SK-N-SH (cell line): ENCODE measurements around the gene PCGF2. TPM values are rescaled to one million over a fixed set of nuclear protein-coding genes. Genes with fewer than 3 reads are reported as not detected.

Source experiments
- CTCF ChIA-PET: fragments of 300-600, 350-600 bp; formaldehyde crosslinking; extraction: SDS; loops from one replicate; lab custom pipeline; 2021; lab: Yijun Ruan, JAX
- POLR2A ChIA-PET: fragments of 350-600 bp; sonication (Branson Sonifier 250); formaldehyde crosslinking; extraction: SDS; loops from one replicate; lab custom pipeline; 2020; ENCODE audit warnings: antibody characterized with exemption, inconsistent platforms; lab: Yijun Ruan, JAX
- DNase-seq: peaks from one replicate; pipeline ENCODE4 v3.0.0; 2012
- H2AFZ ChIP-seq: fragments of 200-600 bp; sonication (generic); 2 replicates; pipeline ENCODE4 v1.8.1; 2016; ENCODE audit warnings: antibody characterized with exemption, mild to moderate bottlenecking, low read depth
- H3F3A ChIP-seq: fragments of 200-600 bp; sonication (generic); replicated peaks from 2 replicates; pipeline ENCODE3; 2016; ENCODE audit warnings: antibody characterized with exemption, mild to moderate bottlenecking; ENCODE audit not compliant: insufficient read depth
- H3K27ac ChIP-seq, 2 experiments: fragments of 200-500 bp in 1 of 2; fragments of 200-600 bp in 1 of 2; sonication (Bioruptor generic) in 1 of 2; sonication (generic), shearing (Covaris generic) in 1 of 2; 2 replicates each; pipeline versions ENCODE4 v1.5.1 to v1.6.1; 2014 to 2016; ENCODE audit warnings: low read depth in 2 of 2, inconsistent platforms in 1 of 2, low read length in 1 of 2, mild to moderate bottlenecking in 1 of 2, mixed read lengths in 1 of 2
- H3K27me3 ChIP-seq: fragments of 200-600 bp; sonication (generic), shearing (Covaris generic); 2 replicates; pipeline ENCODE4 v1.6.1; 2016; ENCODE audit warnings: mixed run types; ENCODE audit not compliant: insufficient read depth
- H3K36me3 ChIP-seq, 2 experiments: fragments of 200-500 bp in 1 of 2; fragments of 200-600 bp in 1 of 2; sonication (Bioruptor generic) in 1 of 2; sonication (generic) in 1 of 2; replicated peaks in 1 of 2; 2 replicates each; pipeline versions ENCODE3 to v1.5.1; 2014 to 2016; ENCODE audit warnings: low read length in 1 of 2, mild to moderate bottlenecking in 1 of 2; ENCODE audit not compliant: insufficient read depth in 2 of 2, control insufficient read depth in 1 of 2
- H3K4me1 ChIP-seq, 2 experiments: fragments of 200-500 bp in 1 of 2; fragments of 200-600 bp in 1 of 2; sonication (Bioruptor generic) in 1 of 2; sonication (generic), shearing (Covaris generic) in 1 of 2; 2 replicates each; pipeline versions ENCODE4 v1.5.1 to v1.6.1; 2014 to 2016; ENCODE audit warnings: low read depth in 1 of 2, low read length in 1 of 2, mixed run types in 1 of 2; ENCODE audit not compliant: insufficient read depth in 2 of 2, control insufficient read depth in 1 of 2
- H3K4me2 ChIP-seq: fragments of 200-600 bp; sonication (generic), shearing (Covaris generic); 2 replicates; pipeline ENCODE4 v1.6.1; 2017; ENCODE audit warnings: mixed run types
- H3K4me3 ChIP-seq, 2 experiments: fragments of 200-500 bp in 1 of 2; fragments of 200-600 bp in 1 of 2; sonication (Bioruptor generic) in 1 of 2; sonication (generic), shearing (Covaris generic) in 1 of 2; 2 replicates each; pipeline versions ENCODE4 v1.5.1 to v1.8.1; 2014 to 2016; ENCODE audit warnings: low read depth in 2 of 2, inconsistent platforms in 1 of 2, low read length in 1 of 2, mild to moderate bottlenecking in 1 of 2, mixed read lengths in 1 of 2, moderate library complexity in 1 of 2
- H3K79me2 ChIP-seq: fragments of 200-600 bp; sonication (generic); 2 replicates; pipeline ENCODE4 v1.8.1; 2017; ENCODE audit warnings: mild to moderate bottlenecking; ENCODE audit not compliant: insufficient read depth
- H3K9ac ChIP-seq: fragments of 200-600 bp; sonication (generic); 2 replicates; pipeline ENCODE4 v1.6.1; 2017; ENCODE audit warnings: mixed run types
- H3K9me2 ChIP-seq: fragments of 200-600 bp; sonication (generic); 2 replicates; pipeline ENCODE4 v1.6.1; 2017; ENCODE audit warnings: mixed run types
- H3K9me3 ChIP-seq: fragments of 200-600 bp; sonication (generic); 2 replicates; pipeline ENCODE4 v1.6.1; 2017; ENCODE audit warnings: mixed run types, mild to moderate bottlenecking, moderate library complexity
- H4K20me1 ChIP-seq: fragments of 200-600 bp; sonication (generic); 2 replicates; pipeline ENCODE4 v1.6.1; 2017; ENCODE audit warnings: mild to moderate bottlenecking, mixed run types; ENCODE audit not compliant: insufficient read depth
- ELF1 ChIP-seq: IDR thresholded peaks from 2 replicates; pipeline ENCODE4 v1.4.0; 2012
- EP300 ChIP-seq, 2 experiments: IDR thresholded peaks; 2 replicates each; pipeline versions ENCODE4 v1.4.0 to v1.6.1; 2012; ENCODE audit warnings: borderline replicate concordance in 1 of 2, low read depth in 1 of 2, low read length in 1 of 2
- EZH2phosphoT487 ChIP-seq: fragments of 200-600 bp; sonication (generic); IDR thresholded peaks from 2 replicates; pipeline ENCODE4 v1.6.1; 2017; ENCODE audit warnings: low read depth, mixed run types, mild to moderate bottlenecking, antibody characterized with exemption, moderate library complexity, borderline replicate concordance
- FOSL2 ChIP-seq: IDR thresholded peaks from 2 replicates; pipeline ENCODE4 v1.4.0; 2012; ENCODE audit warnings: low read depth, mild to moderate bottlenecking, moderate library complexity, borderline replicate concordance
- FOXJ3 ChIP-seq: sonication (generic); formaldehyde crosslinking; IDR thresholded peaks from 2 replicates; pipeline ENCODE4 v1.5.1; 2020; ENCODE audit warnings: mild to moderate bottlenecking, missing genetic modification reagents
- FOXM1 ChIP-seq: IDR thresholded peaks from 2 replicates; pipeline ENCODE4 v1.4.0; 2012; ENCODE audit warnings: low read depth, mild to moderate bottlenecking
- GABPA ChIP-seq: IDR thresholded peaks from 2 replicates; pipeline ENCODE4 v1.4.0; 2012; ENCODE audit warnings: low read depth, mild to moderate bottlenecking
- MEF2A ChIP-seq: IDR thresholded peaks from 2 replicates; pipeline ENCODE4 v1.4.0; 2012; ENCODE audit warnings: low read depth, borderline replicate concordance
- MXI1 ChIP-seq: IDR thresholded peaks from 2 replicates; pipeline ENCODE4 v1.6.1; 2012; ENCODE audit warnings: mild to moderate bottlenecking, low read depth, low read length, improper control_type of control experiment
- NFIC ChIP-seq: IDR thresholded peaks from 2 replicates; pipeline ENCODE4 v1.4.0; 2012; ENCODE audit warnings: borderline replicate concordance
- POLR2AphosphoS5 ChIP-seq: IDR thresholded peaks from 2 replicates; pipeline ENCODE4 v1.6.1; 2012; ENCODE audit warnings: low read depth, low read length
- RFX5 ChIP-seq: IDR thresholded peaks from 2 replicates; pipeline ENCODE4 v1.6.1; 2012; ENCODE audit warnings: mild to moderate bottlenecking, improper control_type of control experiment, low read length
- TAF1 ChIP-seq: IDR thresholded peaks from 2 replicates; pipeline ENCODE4 v1.6.1; 2012; ENCODE audit warnings: low read depth, mild to moderate bottlenecking, low read length, moderate library complexity, borderline replicate concordance
- WGBS: methylation state at CpG from one replicate; pipeline ENCODE4 v1.1.6; 2017; ENCODE audit warnings: low lambda C conversion rate; 5-methylcytosine and 5-hydroxymethylcytosine counted together
- polyA plus RNA-seq, 3 experiments: library from polyadenylated mRNA; depleted of rRNA; stranded (reverse); fragments of >200 nt; gene quantifications; 2 replicates each; pipeline ENCODE4 v1.2.3, GENCODE V29; 2012
- TF ChIP-seq, protein P1 (sequence below): fragments of 150-350 bp; IDR thresholded peaks from 2 replicates; pipeline ENCODE4 v1.6.1; 2017; ENCODE audit warnings: antibody characterized with exemption, low read length, low read depth, borderline replicate concordance
- TF ChIP-seq, protein P2 (sequence below): IDR thresholded peaks from 2 replicates; pipeline ENCODE4 v1.4.0; 2012; ENCODE audit warnings: low read depth
- TF ChIP-seq, protein P3 (sequence below): IDR thresholded peaks from 2 replicates; pipeline ENCODE4 v1.4.0; 2012; ENCODE audit warnings: low read depth, borderline replicate concordance
- TF ChIP-seq, protein P4 (sequence below): IDR thresholded peaks from 2 replicates; pipeline ENCODE4; 2012
- TF ChIP-seq, protein P5 (sequence below): fragments of 200-600 bp; sonication (generic); IDR thresholded peaks from 2 replicates; pipeline ENCODE4 v1.6.1; 2017; ENCODE audit warnings: antibody characterized with exemption, mild to moderate bottlenecking, moderate library complexity

The PCGF2 gene
- polyA plus RNA-seq, 1 of the 3 experiments (the other 2 are of a cell fraction): 39.8 TPM

DNA sequence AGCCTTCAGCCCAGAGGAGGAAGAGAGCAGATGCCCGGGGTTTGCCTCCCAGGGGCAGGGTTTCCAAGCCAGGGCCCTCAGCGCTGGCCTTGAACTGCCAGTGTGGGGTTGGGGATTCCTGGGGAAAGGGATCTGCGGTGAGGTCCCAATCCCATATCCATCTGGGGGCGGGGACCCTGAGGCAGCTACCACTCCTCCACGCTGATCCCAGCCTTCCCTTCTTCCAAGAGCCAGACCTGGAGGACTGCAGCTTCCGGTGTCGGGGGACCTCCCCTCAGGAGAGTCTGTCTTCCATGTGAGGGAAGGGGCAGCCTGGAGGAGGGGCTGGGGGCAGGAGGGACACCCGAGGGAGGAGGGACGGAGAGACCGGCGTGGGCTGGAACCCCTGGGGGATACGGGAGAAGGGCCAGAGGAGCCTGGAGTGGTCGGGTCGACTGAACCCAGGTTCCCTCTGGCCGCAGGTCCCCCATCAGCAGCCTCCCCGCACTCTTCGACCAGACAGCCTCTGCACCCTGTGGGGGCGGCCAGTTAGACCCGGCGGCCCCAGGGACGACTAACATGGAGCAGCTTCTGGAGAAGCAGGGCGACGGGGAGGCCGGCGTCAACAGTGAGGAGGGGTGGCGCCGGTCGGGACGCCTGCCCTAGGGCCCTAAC, 28.7 kb downstream of the PCGF2 start:
- H3K9me3 ChIP-seq: no peaks in the 10 kb centered on the region
- no peak overlapping the region for H2AFZ ChIP-seq
- 97% methylated on average over 19 of the region's 29 CpGs for WGBS
- no peak overlapping the region for H3K4me2 ChIP-seq
- H3K79me2 ChIP-seq: no peaks in the 10 kb centered on the region
- H3K9ac ChIP-seq: no peak overlapping the region
- H3K27ac ChIP-seq: no peak overlapping the region
- ChIA-PET CTCF (interaction anchor here (1.0 to 2.7 kb wide), 3 partner anchors 15 to 52 kb away, joined by 3 to 16 read pairs (median 3); no protein-coding TSS in a partner anchor), POLR2A (interaction anchor here (1.7 kb wide), 1 partner anchor 9 kb away, joined by 3 read pairs; no protein-coding TSS in a partner anchor)
- H3K27me3 ChIP-seq: no peaks in the 10 kb centered on the region
- peaks cover 19 to 71% of the 10 kb centered on the region in 2 experiments for H3K36me3 ChIP-seq
- H3K4me3 ChIP-seq: no peak overlapping the region
- H4K20me1 ChIP-seq: no peaks in the 10 kb centered on the region
- H3F3A ChIP-seq: peaks cover 11% of the 10 kb centered on the region
- peaks cover 4 to 13% of the 10 kb centered on the region in 2 experiments; a peak in 1 of 4 replicates for H3K4me1 ChIP-seq
- no peaks in the 10 kb centered on the region for H3K9me2 ChIP-seq
- TF ChIP-seq, protein P1, sequence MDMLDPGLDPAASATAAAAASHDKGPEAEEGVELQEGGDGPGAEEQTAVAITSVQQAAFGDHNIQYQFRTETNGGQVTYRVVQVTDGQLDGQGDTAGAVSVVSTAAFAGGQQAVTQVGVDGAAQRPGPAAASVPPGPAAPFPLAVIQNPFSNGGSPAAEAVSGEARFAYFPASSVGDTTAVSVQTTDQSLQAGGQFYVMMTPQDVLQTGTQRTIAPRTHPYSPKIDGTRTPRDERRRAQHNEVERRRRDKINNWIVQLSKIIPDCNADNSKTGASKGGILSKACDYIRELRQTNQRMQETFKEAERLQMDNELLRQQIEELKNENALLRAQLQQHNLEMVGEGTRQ: no peak
- no peak for TF ChIP-seq POLR2AphosphoS5
- TF ChIP-seq FOSL2: no peak
- no peak for TF ChIP-seq RFX5
- TF ChIP-seq, protein P2, sequence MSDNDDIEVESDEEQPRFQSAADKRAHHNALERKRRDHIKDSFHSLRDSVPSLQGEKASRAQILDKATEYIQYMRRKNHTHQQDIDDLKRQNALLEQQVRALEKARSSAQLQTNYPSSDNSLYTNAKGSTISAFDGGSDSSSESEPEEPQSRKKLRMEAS: no peak
- no peak for TF ChIP-seq FOXM1
- no peak for TF ChIP-seq ELF1
- TF ChIP-seq MEF2A: no peak
- TF ChIP-seq TAF1: no peak
- no peak for TF ChIP-seq NFIC
- TF ChIP-seq MXI1: no peak
- TF ChIP-seq, protein P3, sequence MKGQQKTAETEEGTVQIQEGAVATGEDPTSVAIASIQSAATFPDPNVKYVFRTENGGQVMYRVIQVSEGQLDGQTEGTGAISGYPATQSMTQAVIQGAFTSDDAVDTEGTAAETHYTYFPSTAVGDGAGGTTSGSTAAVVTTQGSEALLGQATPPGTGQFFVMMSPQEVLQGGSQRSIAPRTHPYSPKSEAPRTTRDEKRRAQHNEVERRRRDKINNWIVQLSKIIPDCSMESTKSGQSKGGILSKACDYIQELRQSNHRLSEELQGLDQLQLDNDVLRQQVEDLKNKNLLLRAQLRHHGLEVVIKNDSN: no peak
- TF ChIP-seq EP300 (IDR thresholded peaks at IDR 0.05; ENCODE audit: borderline replicate concordance in 1 of 2, low read depth in 1 of 2, low read length in 1 of 2): no peak
- TF ChIP-seq FOXJ3 (CRISPR knock-in tag): no peak
- no peak for TF ChIP-seq EZH2phosphoT487
- TF ChIP-seq GABPA: no peak
- TF ChIP-seq, protein P4, sequence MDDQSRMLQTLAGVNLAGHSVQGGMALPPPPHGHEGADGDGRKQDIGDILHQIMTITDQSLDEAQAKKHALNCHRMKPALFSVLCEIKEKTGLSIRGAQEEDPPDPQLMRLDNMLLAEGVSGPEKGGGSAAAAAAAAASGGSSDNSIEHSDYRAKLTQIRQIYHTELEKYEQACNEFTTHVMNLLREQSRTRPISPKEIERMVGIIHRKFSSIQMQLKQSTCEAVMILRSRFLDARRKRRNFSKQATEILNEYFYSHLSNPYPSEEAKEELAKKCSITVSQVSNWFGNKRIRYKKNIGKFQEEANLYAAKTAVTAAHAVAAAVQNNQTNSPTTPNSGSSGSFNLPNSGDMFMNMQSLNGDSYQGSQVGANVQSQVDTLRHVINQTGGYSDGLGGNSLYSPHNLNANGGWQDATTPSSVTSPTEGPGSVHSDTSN: no peak
- TF ChIP-seq, protein P5, sequence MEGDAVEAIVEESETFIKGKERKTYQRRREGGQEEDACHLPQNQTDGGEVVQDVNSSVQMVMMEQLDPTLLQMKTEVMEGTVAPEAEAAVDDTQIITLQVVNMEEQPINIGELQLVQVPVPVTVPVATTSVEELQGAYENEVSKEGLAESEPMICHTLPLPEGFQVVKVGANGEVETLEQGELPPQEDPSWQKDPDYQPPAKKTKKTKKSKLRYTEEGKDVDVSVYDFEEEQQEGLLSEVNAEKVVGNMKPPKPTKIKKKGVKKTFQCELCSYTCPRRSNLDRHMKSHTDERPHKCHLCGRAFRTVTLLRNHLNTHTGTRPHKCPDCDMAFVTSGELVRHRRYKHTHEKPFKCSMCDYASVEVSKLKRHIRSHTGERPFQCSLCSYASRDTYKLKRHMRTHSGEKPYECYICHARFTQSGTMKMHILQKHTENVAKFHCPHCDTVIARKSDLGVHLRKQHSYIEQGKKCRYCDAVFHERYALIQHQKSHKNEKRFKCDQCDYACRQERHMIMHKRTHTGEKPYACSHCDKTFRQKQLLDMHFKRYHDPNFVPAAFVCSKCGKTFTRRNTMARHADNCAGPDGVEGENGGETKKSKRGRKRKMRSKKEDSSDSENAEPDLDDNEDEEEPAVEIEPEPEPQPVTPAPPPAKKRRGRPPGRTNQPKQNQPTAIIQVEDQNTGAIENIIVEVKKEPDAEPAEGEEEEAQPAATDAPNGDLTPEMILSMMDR: no peak
- DNase-seq: no peak
